K562 (cell line): ENCODE measurements around the gene PIGH. TPM values are rescaled to one million over a fixed set of nuclear protein-coding genes. Genes with fewer than 3 reads are reported as not detected.

Experiments used
- FOXJ3 ChIP-seq: sonication (generic); formaldehyde crosslinking; IDR thresholded peaks from 2 replicates; pipeline ENCODE4 v1.4.0; 2020; ENCODE audit warnings: mild to moderate bottlenecking, missing genetic modification reagents
- GABPA ChIP-seq: fragments of 200-800 bp; sonication (Bioruptor generic); conservative IDR thresholded peaks from 2 replicates; pipeline ENCODE4 v1.6.1; 2016; ENCODE audit warnings: low read depth, missing genetic modification characterization, missing compliant biosample characterization
- GMEB1 ChIP-seq: fragments of 250-450 bp; sonication (Bioruptor Pico); IDR thresholded peaks from 2 replicates; pipeline ENCODE4 v1.4.0; 2020; ENCODE audit warnings: mild to moderate bottlenecking
- HNRNPH1 ChIP-seq: fragments of 200-400 bp; formaldehyde crosslinking; optimal IDR thresholded peaks from 2 replicates; pipeline ENCODE3; 2017; ENCODE audit warnings: low read depth, mild to moderate bottlenecking, low read length, moderate library complexity
- MYBL2 ChIP-seq, 2 experiments: fragments of 450-650 bp in 1 of 2; sonication (generic) in 1 of 2; formaldehyde crosslinking in 1 of 2; IDR thresholded peaks; 2 replicates each; pipeline versions ENCODE4 v1.6.1 to v1.8.1; 2017 to 2022; ENCODE audit warnings: borderline replicate concordance in 1 of 2, inconsistent platforms in 1 of 2, low read depth in 1 of 2, mild to moderate bottlenecking in 1 of 2, missing genetic modification reagents in 1 of 2, moderate library complexity in 1 of 2
- NFRKB ChIP-seq: fragments of 450-650 bp; IDR thresholded peaks from 2 replicates; pipeline ENCODE4 v1.6.1; 2016; ENCODE audit warnings: low read depth
- POLR2G ChIP-seq: fragments of 200-400 bp; formaldehyde crosslinking; IDR thresholded peaks from 2 replicates; pipeline ENCODE4 v1.6.1; 2017; ENCODE audit warnings: low read depth, mild to moderate bottlenecking, antibody characterized with exemption, low read length, moderate library complexity
- PRDM10 ChIP-seq: fragments of 450-650 bp; IDR thresholded peaks from 2 replicates; pipeline ENCODE4 v1.6.1; 2018; ENCODE audit not compliant: partially characterized antibody
- PTTG1 ChIP-seq: fragments of 450-650 bp; IDR thresholded peaks from 2 replicates; pipeline ENCODE4 v1.6.1; 2016; ENCODE audit warnings: low read depth, mild to moderate bottlenecking, missing genetic modification characterization, missing compliant biosample characterization
- SP1 ChIP-seq: sonication (generic); formaldehyde crosslinking; IDR thresholded peaks from 2 replicates; pipeline ENCODE4 v1.8.1; 2022; ENCODE audit warnings: mild to moderate bottlenecking, missing genetic modification reagents
- TCF7L2 ChIP-seq: fragments of 150-350 bp; IDR thresholded peaks from 2 replicates; pipeline ENCODE4 v1.6.1; 2016; ENCODE audit warnings: low read depth, mild to moderate bottlenecking, low read length, moderate library complexity
- THAP12 ChIP-seq: fragments of 250-450 bp; sonication (Bioruptor Pico); IDR thresholded peaks from 2 replicates; pipeline ENCODE4 v1.9.0; 2021; ENCODE audit warnings: mild to moderate bottlenecking, inconsistent platforms
- YY1 ChIP-seq, 3 experiments: IDR thresholded peaks; 2 replicates each; pipeline ENCODE4 v1.6.1; 2011; ENCODE audit warnings: low read length in 2 of 3, mild to moderate bottlenecking in 2 of 3, moderate library complexity in 2 of 3, borderline replicate concordance in 1 of 3, control low read depth in 1 of 3, low read depth in 1 of 3; ENCODE audit not compliant: insufficient read depth in 3 of 3, insufficient replicate concordance in 2 of 3, control insufficient read depth in 1 of 3, insufficient read length in 1 of 3; ENCODE audit errors: extremely low read depth in 1 of 3
- ZBTB34 ChIP-seq: fragments of 250-450 bp; sonication (Bioruptor Pico); IDR thresholded peaks from 2 replicates; pipeline ENCODE4 v1.8.0; 2021; ENCODE audit warnings: mild to moderate bottlenecking, moderate library complexity
- ZFP30 ChIP-seq: fragments of 250-450 bp; sonication (Bioruptor Pico); IDR thresholded peaks from 2 replicates; pipeline ENCODE4 v1.8.0; 2022; ENCODE audit warnings: moderate library complexity, mild to moderate bottlenecking, inconsistent platforms, borderline replicate concordance
- ZNF764 ChIP-seq: fragments of 250-450 bp; sonication (Bioruptor Pico); IDR thresholded peaks from 2 replicates; pipeline ENCODE4 v1.4.0; 2020; ENCODE audit warnings: low read depth, mild to moderate bottlenecking, moderate library complexity
- polyA plus RNA-seq, 8 experiments: library from polyadenylated mRNA; depleted of rRNA in 4 of 8; stranded (reverse) in 5 of 8; unstranded in 3 of 8; fragments of >200 nt; fragmentation: Nextera tagmentation in 2 of 8; fragmentation: Illumina TruSeq in 1 of 8; extraction: Ambion mirVana in 2 of 8; extraction: Trizol in 1 of 8; gene quantifications; 2 replicates each; pipeline versions ENCODE4 v1.2.1 to v1.2.3, GENCODE V29; 2011 to 2014; ENCODE audit warnings: inconsistent platforms in 1 of 8, missing spikeins in 1 of 8
- total RNA-seq, 7 experiments: library from RNA; depleted of rRNA in 6 of 7; stranded (reverse); fragments of >200 nt in 6 of 7; fragmentation: Illumina TruSeq in 2 of 7; extraction: Trizol in 2 of 7; gene quantifications; 2 replicates each; pipeline versions ENCODE4 v1.2.1 to v1.2.3, GENCODE V29; 2011 to 2021; ENCODE audit warnings: low replicate concordance in 1 of 7

Gene PIGH
- total and polyA plus RNA-seq, 9 of the 15 experiments (the other 6 are each of a cell fraction or from before 2014, with no cell fraction given) = 21.1 to 53.4 (median 24.7) TPM

GRCh38 chr14:67619446-67620216 is 19.6 kb upstream of the PIGH start, which contains the start of gene ARG2 (continued):
- TF ChIP-seq GABPA (tag) (peak; percentile 41; the same call in 1 of the 2 replicates), THAP12 (CRISPR knock-in tag) (no peak), ZNF764 (CRISPR knock-in tag) (no peak), ZBTB34 (CRISPR knock-in tag) (no peak), PTTG1 (tag) (no peak), HNRNPH1 (no peak), PRDM10 (peak; percentile 26), GMEB1 (0 out of 2 replicates have a peak, but pooled peaks have one; percentile 25), MYBL2 (IDR thresholded peaks at IDR 0.05; ENCODE audit: low read depth) (no peak), MYBL2 (CRISPR knock-in tag; IDR thresholded peaks at IDR 0.05; ENCODE audit: borderline replicate concordance) (no peak), POLR2G (peak; percentile 94), NFRKB (no peak), YY1 (IDR thresholded peaks at IDR 0.05; ENCODE audit: borderline replicate concordance in 1 of 3, control insufficient read depth in 1 of 3, extremely low read depth in 1 of 3, insufficient read depth in 3 of 3, insufficient read length in 1 of 3, insufficient replicate concordance in 2 of 3, low read depth in 1 of 3, low read length in 2 of 3) (peak in 1 of 3 experiments; percentile 42), SP1 (CRISPR knock-in tag) (peak; percentile 87), ZFP30 (CRISPR knock-in tag) (no peak), FOXJ3 (CRISPR knock-in tag) (no peak), TCF7L2 (no peak)
